GM18519 (cell line): ENCODE measurements around the gene MCM9.
"Not testable (repeated sequence)": the region's sequence is repeated elsewhere in the genome, so short reads cannot be mapped to it uniquely, and the experiment has no call there.

Source experiments
- ATAC-seq: cut with Tn5 transposase; IDR thresholded peaks from one replicate; pipeline ENCODE4 v1.9.1; 2021; ENCODE audit warnings: mild to moderate bottlenecking, moderate library complexity; ENCODE audit not compliant: unreplicated experiment, low FRiP score

Gene MCM9

GRCh38 chr6:118775381-118775780 lies 159.6 kb downstream of the MCM9 start:
- no peak for ATAC-seq

- no peak for ATAC-seq
Measured at GRCh38 chr6:118774581-118774980, 160.4 kb downstream of the MCM9 start.

GRCh38 chr6:118772886-118773285 lies 162.1 kb downstream of the MCM9 start:
- no peak for ATAC-seq

- ATAC-seq: no peak
Measured at GRCh38 chr6:118771253-118771652, 163.7 kb downstream of the MCM9 start.

DNA sequence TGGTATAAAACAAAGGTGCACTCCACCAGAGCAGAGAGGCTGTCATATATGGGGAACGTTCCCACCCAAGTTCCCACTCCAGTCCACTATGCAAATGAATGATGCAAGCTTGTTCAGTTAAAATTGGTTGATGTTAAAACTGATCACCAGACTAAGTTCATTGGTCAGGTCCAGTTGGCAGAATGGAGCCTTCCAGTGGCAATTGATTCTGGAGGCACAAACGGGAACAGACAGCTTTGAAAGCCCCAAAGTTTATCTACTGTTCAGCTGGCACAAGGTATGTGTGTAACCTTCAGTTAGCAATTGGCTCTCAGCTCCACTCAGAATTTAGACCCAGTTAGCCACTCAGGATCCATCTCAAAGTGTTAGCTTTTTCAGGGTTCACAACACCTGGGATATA lies 164.1 kb downstream of the MCM9 start:
- ATAC-seq: no peak

DNA sequence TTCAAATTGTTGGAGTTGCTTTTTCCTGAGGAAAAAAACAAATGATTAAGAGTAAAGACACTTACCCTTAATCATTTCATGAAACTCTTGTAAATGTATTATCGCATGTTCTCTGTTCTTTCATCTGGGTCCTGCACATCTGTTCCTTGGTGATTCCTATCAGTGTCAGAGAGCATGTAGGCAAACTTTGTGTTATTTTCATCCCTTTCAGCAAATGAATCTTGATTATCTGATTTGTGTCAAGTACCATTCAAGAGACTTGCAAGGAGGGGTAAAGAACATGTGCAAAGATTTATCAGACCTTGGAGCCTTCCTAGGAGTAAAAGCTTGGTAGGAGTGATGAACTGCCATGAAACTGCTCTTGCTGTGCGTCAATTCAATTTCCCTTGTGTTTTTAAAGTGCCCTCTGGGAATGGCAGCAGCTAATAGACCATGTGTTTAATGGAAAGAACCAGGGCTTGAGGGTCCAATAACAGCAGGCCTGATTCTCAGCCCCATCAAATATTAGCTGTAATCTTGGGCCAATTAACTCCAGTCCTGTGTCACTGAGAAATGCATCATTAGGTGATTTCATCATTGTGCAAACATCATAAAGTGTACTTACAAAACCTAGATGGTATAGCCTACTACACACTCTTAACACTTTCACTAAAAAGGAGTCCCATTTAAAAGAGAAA lies 164.7 kb downstream of the MCM9 start:
- no peak for ATAC-seq

GRCh38 chr6:118768904-118769325 lies 166.0 kb downstream of the MCM9 start:
- ATAC-seq: no peak

DNA sequence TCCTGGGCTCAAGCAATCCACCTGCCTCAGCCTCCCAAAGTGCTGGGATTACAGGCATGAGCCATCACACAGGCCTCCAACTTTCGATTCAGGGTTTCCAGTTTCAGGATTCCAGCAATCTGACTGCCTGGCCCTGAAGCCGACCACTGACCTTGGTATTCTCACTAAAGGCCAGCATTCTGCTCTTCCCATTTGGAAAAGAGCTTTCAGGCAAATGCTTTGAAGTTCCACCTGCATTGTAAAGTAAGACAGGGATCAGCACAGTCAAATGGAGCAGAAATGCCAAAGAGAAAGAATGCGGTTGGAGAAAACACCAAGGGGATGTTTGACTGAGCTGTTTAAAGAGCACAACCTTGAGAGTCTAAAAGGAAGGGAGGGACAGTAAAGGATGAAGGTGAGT lies 166.5 kb downstream of the MCM9 start:
- ATAC-seq: no peak

DNA sequence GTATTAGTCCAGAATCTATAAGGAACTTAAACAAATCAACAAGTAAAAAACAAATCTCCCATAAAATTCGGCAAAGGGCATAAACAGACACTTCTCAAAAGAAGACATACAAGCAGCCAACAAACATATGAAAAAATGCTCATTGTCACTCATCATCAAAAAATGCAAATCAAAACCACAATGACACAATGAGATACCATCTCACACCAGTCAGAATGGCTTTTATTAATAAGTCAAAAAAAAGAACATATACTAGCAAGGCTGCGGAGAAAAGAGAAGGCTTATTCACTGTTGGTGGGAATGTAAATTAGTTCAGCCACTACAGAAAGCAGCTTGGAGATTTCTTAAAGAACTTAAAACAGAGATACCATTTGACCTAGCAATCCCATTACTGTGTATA lies 169.6 kb downstream of the MCM9 start:
- ATAC-seq: not testable (repeated sequence)

- ATAC-seq: no peak
Measured at GRCh38 chr6:118764766-118765165, 170.2 kb downstream of the MCM9 start.
